Measurements from ENCODE around the gene GRAP2.

- TF ChIP-seq CTCF (IDR thresholded peaks at IDR 0.05) (no peak), POLR2A (IDR thresholded peaks at IDR 0.05) (no peak), POLR2AphosphoS5 (IDR thresholded peaks at IDR 0.05) (no peak), EP300 (IDR thresholded peaks at IDR 0.05) (no peak)
Observed at GRCh38 chr22:39937906-39938305, 37.0 kb downstream of the GRAP2 start.

All from gastroesophageal sphincter (tissue), 3 donors.